Vagina (tissue), 2 donors: ENCODE results near the gene LAMTOR1.

ENCODE experiments used
- POLR2A ChIP-seq, 2 donors: fragments of 450-650 bp; IDR thresholded peaks; one replicate each; pipeline ENCODE4 v1.6.1; 2017; ENCODE audit warnings: antibody characterized with exemption in 2 of 2, mild to moderate bottlenecking in 2 of 2, moderate library complexity in 2 of 2
- TF ChIP-seq, protein P1 (sequence below), 3 experiments: fragments of 450-650 bp in 2 of 3; fragments of 200-600 bp in 1 of 3; sonication (generic) in 1 of 3; IDR thresholded peaks; one replicate each; pipeline ENCODE4 v1.5.1; 2017 to 2019; ENCODE audit warnings: antibody characterized with exemption in 3 of 3, mild to moderate bottlenecking in 2 of 3, moderate library complexity in 2 of 3

DNA sequence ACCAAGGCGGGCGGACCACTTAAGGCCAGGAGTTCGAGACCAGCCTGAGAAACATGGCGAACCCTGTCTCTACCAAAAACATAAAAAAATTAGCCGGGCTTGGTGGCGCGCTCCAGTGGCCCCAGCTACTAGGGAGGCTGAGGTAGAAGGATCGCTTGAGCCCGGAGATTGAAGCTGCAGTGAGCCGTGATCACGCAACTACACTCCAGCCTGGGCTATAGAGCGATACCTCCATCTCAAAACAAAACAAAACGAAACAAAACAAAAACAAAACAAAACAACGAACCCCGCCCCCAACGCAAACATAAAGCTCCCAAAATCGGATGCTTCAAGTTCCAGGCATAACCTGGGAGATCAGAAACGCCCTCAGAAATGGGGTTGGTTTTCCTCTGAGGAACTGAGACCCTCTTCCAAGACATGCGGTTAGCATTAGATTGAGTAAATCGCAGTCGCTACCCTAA lies 21.9 kb downstream of the LAMTOR1 start:
- TF ChIP-seq, protein P1, sequence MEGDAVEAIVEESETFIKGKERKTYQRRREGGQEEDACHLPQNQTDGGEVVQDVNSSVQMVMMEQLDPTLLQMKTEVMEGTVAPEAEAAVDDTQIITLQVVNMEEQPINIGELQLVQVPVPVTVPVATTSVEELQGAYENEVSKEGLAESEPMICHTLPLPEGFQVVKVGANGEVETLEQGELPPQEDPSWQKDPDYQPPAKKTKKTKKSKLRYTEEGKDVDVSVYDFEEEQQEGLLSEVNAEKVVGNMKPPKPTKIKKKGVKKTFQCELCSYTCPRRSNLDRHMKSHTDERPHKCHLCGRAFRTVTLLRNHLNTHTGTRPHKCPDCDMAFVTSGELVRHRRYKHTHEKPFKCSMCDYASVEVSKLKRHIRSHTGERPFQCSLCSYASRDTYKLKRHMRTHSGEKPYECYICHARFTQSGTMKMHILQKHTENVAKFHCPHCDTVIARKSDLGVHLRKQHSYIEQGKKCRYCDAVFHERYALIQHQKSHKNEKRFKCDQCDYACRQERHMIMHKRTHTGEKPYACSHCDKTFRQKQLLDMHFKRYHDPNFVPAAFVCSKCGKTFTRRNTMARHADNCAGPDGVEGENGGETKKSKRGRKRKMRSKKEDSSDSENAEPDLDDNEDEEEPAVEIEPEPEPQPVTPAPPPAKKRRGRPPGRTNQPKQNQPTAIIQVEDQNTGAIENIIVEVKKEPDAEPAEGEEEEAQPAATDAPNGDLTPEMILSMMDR (IDR thresholded peaks at IDR 0.05), result no peak
- TF ChIP-seq POLR2A (IDR thresholded peaks at IDR 0.05), result no peak
